H1 (cell line): Measurements from ENCODE around the gene ZDHHC8. TPM values are rescaled to one million over a fixed set of nuclear protein-coding genes. Genes with fewer than 3 reads are reported as not detected.

Experiments
- CTCF ChIA-PET: fragments of 300-600 bp; sonication (Branson Sonifier 250); formaldehyde crosslinking; loops from one replicate; lab custom pipeline; 2021; ENCODE audit not compliant: partially characterized antibody; lab: Charles Lee
- POLR2A ChIA-PET: fragments of 300-600 bp; sonication (Branson Sonifier 250); formaldehyde crosslinking; loops from one replicate; lab custom pipeline; 2021; ENCODE audit warnings: inconsistent platforms; ENCODE audit not compliant: partially characterized antibody; lab: Charles Lee
- DNase-seq, 2 experiments: peaks; one replicate each; pipeline versions ENCODE4 v3.0.0 to v3.0.0-alpha.2; 2010 to 2022; ENCODE audit warnings: low spot score in 2 of 2, low read depth in 1 of 2, mixed read lengths in 1 of 2
- FAIRE-seq: peaks from 2 replicates; lab custom pipeline; 2011; peaks lifted over from hg19 to GRCh38; lab: Jason Lieb, UNC
- H2AFZ ChIP-seq: 2 replicates; pipeline ENCODE4 v1.8.1; 2012; ENCODE audit warnings: low read length, inconsistent platforms
- H2AK5ac ChIP-seq: 2 replicates; pipeline ENCODE4 v1.6.1; 2013; ENCODE audit warnings: low read depth, low read length
- H2BK120ac ChIP-seq: replicated peaks from 2 replicates; pipeline ENCODE3; 2013; ENCODE audit warnings: low read depth, low read length, inconsistent platforms
- H2BK12ac ChIP-seq: 2 replicates; pipeline ENCODE4 v1.6.1; 2013; ENCODE audit warnings: low read depth, low read length
- H2BK15ac ChIP-seq: 2 replicates; pipeline ENCODE4 v1.6.1; 2013; ENCODE audit warnings: low read length
- H2BK20ac ChIP-seq: 2 replicates; pipeline ENCODE4 v1.6.1; 2013; ENCODE audit warnings: low read length
- H2BK5ac ChIP-seq: 2 replicates; pipeline ENCODE4 v1.6.1; 2013; ENCODE audit warnings: low read depth, low read length
- H3K14ac ChIP-seq: 2 replicates; pipeline ENCODE4 v1.6.1; 2013; ENCODE audit warnings: inconsistent platforms; ENCODE audit not compliant: insufficient read length
- H3K18ac ChIP-seq: 2 replicates; pipeline ENCODE4 v1.6.1; 2013; ENCODE audit warnings: low read length; ENCODE audit errors: extremely low read depth
- H3K23ac ChIP-seq: 2 replicates; pipeline ENCODE4 v1.6.1; 2013; ENCODE audit warnings: inconsistent platforms; ENCODE audit not compliant: insufficient read length
- H3K23me2 ChIP-seq: 2 replicates; pipeline ENCODE4 v1.6.1; 2013; ENCODE audit warnings: low read depth, low read length
- H3K27ac ChIP-seq: 2 replicates; pipeline ENCODE4 v1.6.1; 2011; ENCODE audit warnings: low read depth, low read length, inconsistent platforms
- H3K27me3 ChIP-seq, 4 experiments: replicated peaks in 1 of 4; 1 replicate in 1 of 4; 2 replicates in 3 of 4; pipeline versions ENCODE4 v1.6.1 to v1.8.1; 2011 to 2013; ENCODE audit warnings: low read length in 3 of 4, mild to moderate bottlenecking in 3 of 4, inconsistent platforms in 2 of 4, mixed read lengths in 2 of 4, moderate library complexity in 1 of 4; ENCODE audit not compliant: control insufficient read depth in 3 of 4, insufficient read depth in 3 of 4; ENCODE audit errors: extremely low read depth in 1 of 4
- H3K36me3 ChIP-seq, 4 experiments: 2 replicates each; pipeline versions ENCODE4 v1.6.1 to v1.8.1; 2011 to 2013; ENCODE audit warnings: mild to moderate bottlenecking in 4 of 4, low read length in 3 of 4, moderate library complexity in 2 of 4, control low read depth in 1 of 4, inconsistent platforms in 1 of 4; ENCODE audit not compliant: insufficient read depth in 4 of 4, control insufficient read depth in 2 of 4
- H3K4ac ChIP-seq: replicated peaks from 2 replicates; pipeline ENCODE3; 2013; ENCODE audit warnings: low read length, low read depth, mixed read lengths, inconsistent platforms; ENCODE audit not compliant: insufficient read length
- H3K4me1 ChIP-seq, 4 experiments: replicated peaks in 1 of 4; 1 replicate in 1 of 4; 2 replicates in 3 of 4; pipeline versions ENCODE4 v1.6.1 to v1.8.1; 2011 to 2013; ENCODE audit warnings: low read length in 3 of 4, inconsistent platforms in 2 of 4, mixed read lengths in 1 of 4; ENCODE audit not compliant: insufficient read depth in 4 of 4, control insufficient read depth in 3 of 4
- H3K4me2 ChIP-seq, 2 experiments: 2 replicates each; pipeline versions ENCODE4 v1.6.1 to v1.8.1; 2011 to 2013; ENCODE audit warnings: low read depth in 2 of 2, low read length in 2 of 2, control low read depth in 1 of 2, inconsistent platforms in 1 of 2, mild to moderate bottlenecking in 1 of 2; ENCODE audit not compliant: insufficient read depth in 1 of 2
- H3K4me3 ChIP-seq, 4 experiments: fragments of 200-600, 300-600 bp in 1 of 4; sonication (generic), shearing (Covaris generic), sonication (Bioruptor Twin) in 1 of 4; 2 replicates each; pipeline versions ENCODE4 v1.5.1 to v1.8.1; 2011 to 2016; ENCODE audit warnings: low read length in 4 of 4, low read depth in 3 of 4, control low read depth in 2 of 4, inconsistent platforms in 2 of 4, mild to moderate bottlenecking in 2 of 4, mixed read lengths in 1 of 4, moderate library complexity in 1 of 4; ENCODE audit not compliant: insufficient read depth in 2 of 4; ENCODE audit errors: extremely low read depth in 1 of 4
- H3K56ac ChIP-seq: replicated peaks from 2 replicates; pipeline ENCODE3; 2013; ENCODE audit warnings: low read depth, mild to moderate bottlenecking, mixed read lengths, low read length, inconsistent platforms; ENCODE audit not compliant: insufficient read length
- H3K79me1 ChIP-seq: 2 replicates; pipeline ENCODE4 v1.6.1; 2013; ENCODE audit warnings: low read depth, low read length, control low read depth
- H3K79me2 ChIP-seq, 2 experiments: 2 replicates each; pipeline versions ENCODE4 v1.6.1 to v1.8.1; 2012 to 2013; ENCODE audit warnings: low read length in 2 of 2, mild to moderate bottlenecking in 2 of 2, inconsistent platforms in 1 of 2; ENCODE audit not compliant: insufficient read depth in 2 of 2, control insufficient read depth in 1 of 2
- H3K9ac ChIP-seq, 4 experiments: replicated peaks in 1 of 4; 1 replicate in 1 of 4; 2 replicates in 3 of 4; pipeline versions ENCODE4 v1.6.1 to v1.8.1; 2011 to 2013; ENCODE audit warnings: low read depth in 3 of 4, low read length in 3 of 4, control low read depth in 2 of 4, mild to moderate bottlenecking in 2 of 4, moderate library complexity in 2 of 4, inconsistent platforms in 1 of 4; ENCODE audit errors: extremely low read depth in 1 of 4
- H3K9me3 ChIP-seq, 2 experiments: 2 replicates each; pipeline versions ENCODE4 v1.6.1 to v1.8.1; 2012 to 2013; ENCODE audit warnings: mild to moderate bottlenecking in 2 of 2, moderate library complexity in 2 of 2, control low read depth in 1 of 2, inconsistent platforms in 1 of 2, low read depth in 1 of 2, low read length in 1 of 2, mixed read lengths in 1 of 2; ENCODE audit not compliant: insufficient read depth in 2 of 2
- H4K20me1 ChIP-seq, 2 experiments: replicated peaks in 1 of 2; 2 replicates each; pipeline versions ENCODE3 to v1.8.1; 2011 to 2013; ENCODE audit warnings: inconsistent platforms in 2 of 2, low read length in 2 of 2, mild to moderate bottlenecking in 1 of 2; ENCODE audit not compliant: insufficient read depth in 2 of 2, control insufficient read depth in 1 of 2
- H4K5ac ChIP-seq: 2 replicates; pipeline ENCODE4 v1.6.1; 2013; ENCODE audit warnings: low read length, low read depth, mixed read lengths, inconsistent platforms; ENCODE audit not compliant: insufficient read length
- H4K8ac ChIP-seq: 2 replicates; pipeline ENCODE4 v1.8.0; 2013; ENCODE audit warnings: mild to moderate bottlenecking, moderate library complexity, low read length, inconsistent platforms; ENCODE audit not compliant: insufficient read depth; ENCODE audit errors: extremely low read depth
- H4K91ac ChIP-seq: replicated peaks from 2 replicates; pipeline ENCODE3; 2013; ENCODE audit warnings: low read length, mixed read lengths, inconsistent platforms; ENCODE audit not compliant: insufficient read length
- CHD2 ChIP-seq: IDR thresholded peaks from 2 replicates; pipeline ENCODE4 v1.6.1; 2012; ENCODE audit warnings: low read length, improper control_type of control experiment
- CREB1 ChIP-seq: IDR thresholded peaks from 2 replicates; pipeline ENCODE4 v1.6.1; 2012; ENCODE audit warnings: inconsistent platforms
- GABPA ChIP-seq: IDR thresholded peaks from 2 replicates; pipeline ENCODE4 v1.6.1; 2011; ENCODE audit warnings: mild to moderate bottlenecking, low read length, moderate library complexity, borderline replicate concordance; ENCODE audit not compliant: insufficient read depth
- HDAC2 ChIP-seq, 2 experiments: fragments of 300-600 bp in 1 of 2; sonication (generic) in 1 of 2; IDR thresholded peaks; 2 replicates each; pipeline ENCODE4 v1.6.1; 2011 to 2012; ENCODE audit warnings: low read depth in 2 of 2, low read length in 2 of 2, mild to moderate bottlenecking in 2 of 2, moderate library complexity in 2 of 2, borderline replicate concordance in 1 of 2, inconsistent platforms in 1 of 2
- JUND ChIP-seq: IDR thresholded peaks from 2 replicates; pipeline ENCODE4 v1.6.1; 2011; ENCODE audit warnings: mild to moderate bottlenecking, improper control_type of control experiment, low read length
- NRF1 ChIP-seq: IDR thresholded peaks from 2 replicates; pipeline ENCODE4 v1.6.1; 2011; ENCODE audit warnings: mild to moderate bottlenecking, low read depth, low read length, improper control_type of control experiment
- PHF8 ChIP-seq: fragments of 200-600 bp; sonication (generic); conservative IDR thresholded peaks from 2 replicates; pipeline ENCODE4 v1.7.1; 2012; ENCODE audit warnings: low read depth, mild to moderate bottlenecking, inconsistent platforms, low read length, moderate library complexity
- POU5F1 ChIP-seq: IDR thresholded peaks from 2 replicates; pipeline ENCODE4 v1.6.1; 2011; ENCODE audit warnings: low read depth, mild to moderate bottlenecking, low read length, moderate library complexity
- RBBP5 ChIP-seq: IDR thresholded peaks from 2 replicates; pipeline ENCODE4 v1.7.1; 2012; ENCODE audit warnings: low read depth, mild to moderate bottlenecking, inconsistent platforms, low read length, moderate library complexity, borderline replicate concordance
- RNF2 ChIP-seq: fragments of 200-900, 300-1000 bp; sonication (generic); IDR thresholded peaks from 2 replicates; pipeline ENCODE4 v1.7.1; 2016; ENCODE audit warnings: borderline replicate concordance, low read depth, mild to moderate bottlenecking, antibody characterized with exemption, low read length; ENCODE audit not compliant: poor library complexity, severe bottlenecking; ENCODE audit errors: missing control alignments
- RXRA ChIP-seq: IDR thresholded peaks from 2 replicates; pipeline ENCODE4 v1.6.1; 2011; ENCODE audit warnings: low read depth, mild to moderate bottlenecking, low read length, moderate library complexity; ENCODE audit not compliant: insufficient read depth
- ZNF274 ChIP-seq: IDR thresholded peaks from 2 replicates; pipeline ENCODE4 v1.7.0; 2012; ENCODE audit warnings: low read length, borderline replicate concordance; ENCODE audit errors: extremely low read depth
- WGBS, 2 experiments: shearing (Covaris generic) in 1 of 2; methylation state at CpG; one replicate each; pipeline versions ENCODE4 v1.1.6 to v1.1.7; 2013 to 2015; ENCODE audit warnings: low lambda C conversion rate in 2 of 2, mixed read lengths in 2 of 2, inconsistent platforms in 1 of 2, low coverage in 1 of 2, missing lambda C conversion rate in 1 of 2; ENCODE audit not compliant: insufficient replicate concordance in 2 of 2, insufficient coverage in 1 of 2, insufficient read length in 1 of 2; ENCODE audit errors: extremely low coverage in 1 of 2, missing lambda C conversion rate in 1 of 2; 5-methylcytosine and 5-hydroxymethylcytosine counted together
- polyA plus RNA-seq, 7 experiments: library from polyadenylated mRNA; depleted of rRNA in 3 of 7; stranded (reverse) in 5 of 7; unstranded in 2 of 7; fragments of >200 nt in 5 of 7; fragments of 200-250 nt in 2 of 7; gene quantifications; 1 replicate in 5 of 7; 2 replicates in 1 of 7; 4 replicates in 1 of 7; pipeline versions ENCODE4 v1.2.1 to v1.2.3, GENCODE V29; 2011 to 2013; ENCODE audit warnings: missing spikeins in 2 of 7, mixed read lengths in 2 of 7
- total RNA-seq: library from RNA; stranded (reverse); fragmentation: NEBNext Ultra II Directional; extraction: Animal tissue kit (Norgen Biotek cat#: 25700); gene quantifications from 2 replicates; pipeline ENCODE4 v1.2.1, GENCODE V29; 2021
- TF ChIP-seq, protein P1 (sequence below): IDR thresholded peaks from 2 replicates; pipeline ENCODE4 v1.6.1; 2012; ENCODE audit warnings: inconsistent platforms

Gene ZDHHC8
- total and polyA plus RNA-seq, 2 of the 8 experiments (the other 6 are each of a cell fraction or from before 2014, with no cell fraction given): 18.6 to 65.6 TPM

DNA sequence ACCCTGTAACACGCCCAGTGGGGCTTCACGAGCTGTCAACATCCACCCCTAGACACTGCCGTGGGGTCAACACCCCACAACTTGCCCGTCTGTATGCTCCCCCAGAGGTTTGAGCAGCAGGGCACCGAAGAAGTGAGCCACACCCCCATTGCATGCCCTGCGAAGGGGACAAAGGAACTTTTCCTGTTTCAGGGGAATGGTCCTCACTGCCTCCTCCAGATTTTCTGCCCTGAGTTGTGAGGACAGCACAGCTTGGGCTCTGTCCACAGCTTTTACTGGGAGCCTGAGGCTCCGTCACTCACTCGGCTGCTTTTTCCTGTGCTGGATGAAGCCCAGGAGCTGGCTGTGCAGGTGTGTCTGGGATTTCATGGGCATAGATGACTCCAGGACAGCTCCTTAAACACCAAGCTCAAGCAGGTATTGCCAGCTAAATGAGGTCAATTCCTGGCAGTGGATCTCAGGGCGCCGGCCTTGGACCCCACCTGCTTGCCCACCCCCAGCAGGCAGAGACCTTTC is 59.5 kb downstream of the ZDHHC8 start:
- Histone ChIP-seq H3K18ac (no peak overlapping the region), H3K23ac (no peak overlapping the region), H2BK12ac (no peak overlapping the region), H4K5ac (no peak overlapping the region), H2AFZ (no peak overlapping the region), H3K79me1 (no peaks in the 10 kb centered on the region), H2BK20ac (no peak overlapping the region), H3K4me1 (peaks cover 0 to 4% (median 2%) of the 10 kb centered on the region in 4 experiments; a peak in 2 of 7 replicates), H3K9ac (no peak overlapping the region), H3K23me2 (no peaks in the 10 kb centered on the region), H2BK5ac (no peak overlapping the region), H3K27me3 (no peaks in the 10 kb centered on the region), H3K27ac (no peak overlapping the region), H2BK120ac (no peak overlapping the region), H3K36me3 (no peaks in the 10 kb centered on the region), H3K9me3 (no peaks in the 10 kb centered on the region), H3K56ac (no peak overlapping the region), H3K4ac (no peak overlapping the region), H4K91ac (no peak overlapping the region), H2BK15ac (no peak overlapping the region), H3K79me2 (no peaks in the 10 kb centered on the region), H4K8ac (no peak overlapping the region), H2AK5ac (no peak overlapping the region), H4K20me1 (no peaks in the 10 kb centered on the region), H3K14ac (no peak overlapping the region), H3K4me2 (no peak overlapping the region), H3K4me3 (no peak overlapping the region)
- no peak for DNase-seq
- no peak for FAIRE-seq
- POLR2A ChIA-PET: no interaction called here
- CTCF ChIA-PET: interaction anchor here (0.7 to 6.8 kb wide), 16 partner anchors 10 to 178 kb away, joined by 3 to 43 read pairs (median 4); no protein-coding TSS in a partner anchor
- 83% methylated on average over 10 of the region's 10 CpGs; no CpG with 5 or more reads in 1 of the 2 experiments for WGBS, 2 experiments
- TF ChIP-seq PHF8 (no peak), JUND (no peak), HDAC2 (IDR thresholded peaks at IDR 0.05; ENCODE audit: borderline replicate concordance in 1 of 2, low read depth in 2 of 2, low read length in 2 of 2) (no peak), GABPA (no peak), CREB1 (no peak), POU5F1 (no peak), ZNF274 (no peak), RNF2 (no peak), CHD2 (no peak), RBBP5 (no peak), RXRA (no peak), NRF1 (no peak)
- TF ChIP-seq, protein P1, sequence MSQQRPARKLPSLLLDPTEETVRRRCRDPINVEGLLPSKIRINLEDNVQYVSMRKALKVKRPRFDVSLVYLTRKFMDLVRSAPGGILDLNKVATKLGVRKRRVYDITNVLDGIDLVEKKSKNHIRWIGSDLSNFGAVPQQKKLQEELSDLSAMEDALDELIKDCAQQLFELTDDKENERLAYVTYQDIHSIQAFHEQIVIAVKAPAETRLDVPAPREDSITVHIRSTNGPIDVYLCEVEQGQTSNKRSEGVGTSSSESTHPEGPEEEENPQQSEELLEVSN: no peak
